Measurements from ENCODE around the gene CKMT2. TPM values are rescaled to one million over a fixed set of nuclear protein-coding genes. Genes with fewer than 3 reads are reported as not detected.

Gene CKMT2
- total RNA-seq, 1 donor from 2014 or later, result 0.18 TPM

DNA sequence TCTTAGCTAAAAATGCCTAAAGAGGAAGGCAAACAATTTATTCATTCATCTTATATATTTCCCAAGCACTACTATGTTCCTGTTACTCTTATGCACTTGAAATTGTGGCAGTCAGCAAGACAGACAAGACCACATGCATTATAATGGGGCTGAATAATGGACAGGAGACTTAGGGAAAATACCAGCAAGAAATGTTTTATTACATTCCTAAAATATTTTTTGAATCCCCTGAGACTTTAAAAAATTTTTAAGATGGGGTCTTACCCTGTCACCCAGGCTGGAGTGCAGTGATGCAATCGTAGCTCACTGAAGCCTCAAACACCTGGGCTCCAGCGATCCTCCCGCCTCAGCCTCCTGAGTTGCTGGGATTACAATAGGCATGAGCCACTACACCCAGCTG lies 81.5 kb downstream of the CKMT2 start:
- TF ChIP-seq, protein P1, sequence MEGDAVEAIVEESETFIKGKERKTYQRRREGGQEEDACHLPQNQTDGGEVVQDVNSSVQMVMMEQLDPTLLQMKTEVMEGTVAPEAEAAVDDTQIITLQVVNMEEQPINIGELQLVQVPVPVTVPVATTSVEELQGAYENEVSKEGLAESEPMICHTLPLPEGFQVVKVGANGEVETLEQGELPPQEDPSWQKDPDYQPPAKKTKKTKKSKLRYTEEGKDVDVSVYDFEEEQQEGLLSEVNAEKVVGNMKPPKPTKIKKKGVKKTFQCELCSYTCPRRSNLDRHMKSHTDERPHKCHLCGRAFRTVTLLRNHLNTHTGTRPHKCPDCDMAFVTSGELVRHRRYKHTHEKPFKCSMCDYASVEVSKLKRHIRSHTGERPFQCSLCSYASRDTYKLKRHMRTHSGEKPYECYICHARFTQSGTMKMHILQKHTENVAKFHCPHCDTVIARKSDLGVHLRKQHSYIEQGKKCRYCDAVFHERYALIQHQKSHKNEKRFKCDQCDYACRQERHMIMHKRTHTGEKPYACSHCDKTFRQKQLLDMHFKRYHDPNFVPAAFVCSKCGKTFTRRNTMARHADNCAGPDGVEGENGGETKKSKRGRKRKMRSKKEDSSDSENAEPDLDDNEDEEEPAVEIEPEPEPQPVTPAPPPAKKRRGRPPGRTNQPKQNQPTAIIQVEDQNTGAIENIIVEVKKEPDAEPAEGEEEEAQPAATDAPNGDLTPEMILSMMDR (IDR thresholded peaks at IDR 0.05; ENCODE audit: unreplicated experiment), result no peak
- Mint-ChIP-seq H3K4me3 (ENCODE audit: unreplicated experiment) (no peak overlapping the region), H3K36me3 (ENCODE audit: low read depth, unreplicated experiment) (peaks cover 12% of the 10 kb centered on the region), H3K9me3 (ENCODE audit: unreplicated experiment) (no peaks in the 10 kb centered on the region), H3K4me1 (ENCODE audit: unreplicated experiment) (no peaks in the 10 kb centered on the region), H3K27ac (ENCODE audit: unreplicated experiment) (no peak overlapping the region), H3K27me3 (ENCODE audit: unreplicated experiment) (no peaks in the 10 kb centered on the region)
- DNase-seq (ENCODE audit: low spot score), result no peak

DNA sequence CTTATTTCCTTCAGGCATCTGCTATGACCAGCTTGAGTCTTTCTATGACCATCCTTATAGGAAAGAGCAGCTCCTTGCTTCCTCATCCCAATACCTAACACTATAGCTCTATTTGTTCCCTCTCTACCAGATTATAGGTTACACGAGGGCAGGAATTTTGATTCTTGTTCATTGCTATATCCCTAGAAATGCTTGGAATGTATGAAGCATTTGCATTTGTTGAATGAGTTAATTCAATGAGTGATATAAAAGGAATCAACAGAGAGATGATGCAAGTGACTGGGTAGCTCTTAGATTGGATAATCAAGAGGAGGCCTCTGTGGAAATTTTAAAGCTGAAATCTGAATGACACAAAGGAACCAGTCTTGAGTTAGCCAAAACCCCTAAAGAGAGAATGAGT lies 82.2 kb downstream of the CKMT2 start:
- DNase-seq (ENCODE audit: low spot score), result no peak
- no peak overlapping the region for H3K27ac Mint-ChIP-seq (ENCODE audit: unreplicated experiment)
- H3K27me3 Mint-ChIP-seq (ENCODE audit: unreplicated experiment), result no peaks in the 10 kb centered on the region
- TF ChIP-seq, protein P1 (IDR thresholded peaks at IDR 0.05; ENCODE audit: unreplicated experiment), result no peak
- no peaks in the 10 kb centered on the region for H3K9me3 Mint-ChIP-seq (ENCODE audit: unreplicated experiment)
- H3K4me1 Mint-ChIP-seq (ENCODE audit: unreplicated experiment), result no peaks in the 10 kb centered on the region
- H3K36me3 Mint-ChIP-seq (ENCODE audit: low read depth, unreplicated experiment), result peaks cover 12% of the 10 kb centered on the region
- H3K4me3 Mint-ChIP-seq (ENCODE audit: unreplicated experiment), result no peak overlapping the region

DNA sequence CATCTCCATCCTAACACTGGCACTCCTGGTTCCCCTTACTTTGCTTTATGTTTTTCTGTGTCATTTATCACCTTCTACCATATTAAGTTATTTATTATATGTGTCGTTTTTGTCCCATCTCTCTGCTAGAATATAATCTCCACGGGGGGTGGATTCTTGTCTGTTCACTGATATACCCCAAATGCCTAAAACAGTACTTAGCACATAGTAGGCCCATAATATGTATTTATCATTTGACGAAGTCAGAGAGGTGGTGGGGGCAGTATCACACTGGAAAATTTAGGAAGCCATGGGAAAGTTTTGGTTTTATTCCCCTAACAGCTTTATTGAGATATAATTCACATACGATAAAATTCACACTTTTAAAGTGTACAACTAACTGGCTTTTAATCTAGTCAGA lies 82.7 kb downstream of the CKMT2 start:
- Mint-ChIP-seq H3K36me3 (ENCODE audit: low read depth, unreplicated experiment) (peaks cover 12% of the 10 kb centered on the region), H3K4me3 (ENCODE audit: unreplicated experiment) (no peak overlapping the region), H3K27me3 (ENCODE audit: unreplicated experiment) (no peaks in the 10 kb centered on the region), H3K9me3 (ENCODE audit: unreplicated experiment) (no peaks in the 10 kb centered on the region), H3K4me1 (ENCODE audit: unreplicated experiment) (no peaks in the 10 kb centered on the region), H3K27ac (ENCODE audit: unreplicated experiment) (no peak overlapping the region)
- DNase-seq (ENCODE audit: low spot score), result no peak
- TF ChIP-seq, protein P1 (IDR thresholded peaks at IDR 0.05; ENCODE audit: unreplicated experiment), result no peak

Other genes starting within 250 kb of the CKMT2 start
- gene ZCCHC9, start 68.3 kb downstream of the CKMT2 start, total RNA-seq (ENCODE audit: unreplicated experiment), result 21.7 TPM
- gene ACOT12, start 160.8 kb downstream of the CKMT2 start, total RNA-seq (ENCODE audit: unreplicated experiment), result not detected